A204.1 (cell line): ENCODE data around the gene LSS.
"Not testable (repeated sequence)": the region's sequence is repeated elsewhere in the genome, so short reads cannot be mapped to it uniquely, and the experiment has no call there.

Experiments
- FAIRE-seq: peaks from 2 replicates; lab custom pipeline; 2012; peaks lifted over from hg19 to GRCh38; lab: Jason Lieb, UNC

LSS gene

DNA sequence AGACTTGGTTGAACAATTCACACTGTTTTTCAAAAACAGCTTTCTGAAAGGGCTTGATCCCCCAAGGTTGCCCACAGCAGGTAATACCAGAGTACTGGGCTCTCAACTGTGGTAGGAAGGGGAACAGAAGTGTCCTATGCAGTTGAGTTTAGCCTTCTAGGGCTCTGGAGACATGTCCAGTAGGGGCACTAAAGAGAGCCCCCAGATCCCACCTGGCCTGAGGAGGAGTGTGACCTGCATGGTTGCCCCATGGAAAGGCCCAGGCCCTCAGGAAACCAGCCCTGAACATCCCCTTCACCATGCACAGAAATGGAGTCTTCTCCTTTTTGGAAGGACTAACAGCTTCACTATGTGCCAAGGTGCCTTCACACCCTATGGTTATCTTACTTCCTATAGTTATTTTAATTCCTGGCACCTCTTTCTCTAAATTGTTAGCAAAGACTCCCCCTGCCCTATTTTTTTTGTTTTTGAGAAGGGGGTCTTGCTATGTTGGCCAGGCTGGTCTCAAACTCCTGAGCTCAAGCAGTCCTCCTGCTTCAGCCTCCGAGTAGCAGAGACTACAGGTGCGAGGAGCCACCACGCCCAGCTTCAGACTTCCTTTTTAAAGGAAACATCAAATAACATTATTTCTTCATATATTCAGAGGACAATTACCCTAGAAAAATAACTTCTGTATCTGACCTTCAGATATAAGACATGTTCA lies 16.8 kb upstream of the LSS start:
- no peak for FAIRE-seq

DNA sequence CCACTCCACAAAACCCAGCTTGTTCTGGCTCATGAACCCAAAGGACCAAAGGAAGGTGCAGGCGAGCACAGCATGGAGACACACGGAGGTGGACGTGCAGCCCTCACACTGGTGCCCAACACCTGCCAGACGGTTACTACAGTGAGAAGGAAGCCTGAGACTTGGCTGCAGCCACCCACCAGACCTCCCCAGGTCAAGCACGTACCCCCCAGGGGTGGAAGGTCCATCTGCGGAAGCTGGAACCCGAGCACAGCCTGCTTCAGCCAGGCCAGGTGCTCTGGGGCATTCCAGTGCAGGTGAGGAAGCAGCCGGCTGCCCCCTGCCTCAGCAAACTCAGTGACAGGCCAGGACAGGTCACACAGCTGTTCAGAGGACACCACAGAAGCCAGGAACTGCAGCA lies 16.0 kb upstream of the LSS start:
- FAIRE-seq, result no peak

DNA sequence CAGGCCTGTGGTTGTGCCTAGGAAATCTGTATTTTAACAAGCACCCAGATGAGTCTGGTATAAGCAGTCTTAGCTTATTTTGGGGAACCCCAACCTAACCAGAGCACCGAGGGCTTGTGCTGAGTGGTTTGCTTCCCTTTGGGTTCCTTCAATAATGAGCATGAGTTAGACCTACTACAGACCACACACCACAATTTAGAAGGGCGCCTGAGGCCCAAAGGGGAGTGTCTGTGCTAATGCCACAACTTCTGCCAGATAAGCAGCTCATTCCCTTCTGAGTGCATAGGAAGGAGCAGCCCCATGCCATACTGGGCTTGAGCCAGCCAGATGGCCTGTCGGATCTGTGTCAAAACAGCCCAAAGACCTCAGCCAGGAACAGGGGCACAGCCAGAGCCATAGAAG lies 15.4 kb upstream of the LSS start:
- FAIRE-seq, result no peak

DNA sequence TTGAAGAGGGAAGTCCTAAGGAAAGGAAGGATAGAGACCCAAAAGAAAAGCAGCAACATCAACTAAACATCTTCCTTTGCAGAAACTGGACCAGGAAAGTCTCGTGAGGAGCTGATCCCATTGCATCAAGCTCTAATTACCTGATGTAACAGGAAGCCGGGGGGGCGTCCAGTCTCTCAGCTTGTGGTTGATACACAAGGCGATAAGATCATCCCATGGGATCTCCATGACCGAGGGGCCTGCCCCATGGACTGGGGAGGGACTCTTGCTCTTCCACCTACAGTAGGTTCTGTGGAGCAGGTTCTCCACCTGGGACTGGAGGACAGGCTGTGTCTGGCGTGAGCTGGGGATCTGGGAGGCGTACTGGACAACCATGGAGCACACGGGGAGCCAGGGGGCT lies 14.8 kb upstream of the LSS start:
- FAIRE-seq, result no peak

DNA sequence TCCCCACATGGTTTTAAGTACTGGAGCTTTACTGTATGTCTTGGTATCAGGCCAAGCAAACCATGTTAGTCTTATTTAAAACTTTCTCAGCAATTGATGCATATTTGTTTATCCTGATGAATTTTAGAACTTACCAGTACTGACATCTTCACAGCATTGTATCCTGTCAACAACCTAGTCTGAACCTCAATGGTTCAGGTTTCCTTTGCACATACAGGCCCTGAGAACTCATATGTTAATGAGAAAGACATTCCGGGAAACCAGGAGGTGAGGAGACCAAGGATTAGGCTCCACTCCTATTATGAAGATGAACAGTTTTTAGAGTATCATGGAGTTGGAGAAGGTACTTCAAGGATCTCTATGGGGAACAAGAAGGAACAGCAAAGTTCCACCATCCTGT lies 13.0 kb upstream of the LSS start:
- not testable (repeated sequence) for FAIRE-seq

DNA sequence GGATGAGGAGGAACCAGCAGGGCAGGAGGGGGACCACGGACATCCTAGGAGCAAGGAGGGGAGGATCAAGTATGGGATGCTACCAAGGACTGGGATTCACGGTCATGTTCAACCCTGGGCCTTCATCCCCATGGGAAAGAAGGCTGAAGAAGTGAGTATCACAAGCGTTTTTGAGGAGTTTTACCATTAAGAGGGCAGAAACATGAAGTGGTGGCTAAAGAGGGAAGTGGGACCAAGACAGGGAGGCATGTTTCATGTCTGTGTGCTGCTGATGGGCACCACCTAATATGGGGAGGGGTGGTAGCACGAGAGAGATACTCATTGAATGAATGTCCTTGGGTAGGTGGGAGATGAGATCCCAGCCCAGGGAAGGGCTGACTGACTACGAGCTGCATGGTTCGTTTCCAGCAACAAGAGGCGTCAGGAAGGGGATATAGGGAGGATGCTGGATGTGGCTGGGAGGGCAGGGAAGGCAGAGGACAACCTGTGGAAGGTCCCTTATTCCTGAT lies 11.3 kb upstream of the LSS start:
- FAIRE-seq, result no peak

DNA sequence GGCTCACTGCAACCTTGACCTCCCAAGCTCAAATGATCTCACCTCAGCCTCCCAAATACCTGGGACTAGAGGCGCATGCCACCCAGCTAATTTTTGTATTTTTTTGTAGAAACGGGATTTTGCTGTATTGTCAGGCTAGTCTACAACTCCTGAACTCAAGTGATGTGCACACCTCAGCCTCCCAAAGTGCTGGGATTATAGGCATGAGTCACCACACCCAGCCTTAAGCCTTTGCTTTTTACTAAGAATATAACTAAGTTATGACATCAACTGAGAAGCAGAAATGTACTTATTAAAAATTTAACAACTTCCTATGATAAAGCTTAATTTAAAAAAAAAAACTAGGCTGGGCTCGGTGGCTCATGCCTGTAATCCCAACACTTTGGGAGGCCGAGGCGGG lies 8.9 kb upstream of the LSS start:
- FAIRE-seq, result no peak

DNA sequence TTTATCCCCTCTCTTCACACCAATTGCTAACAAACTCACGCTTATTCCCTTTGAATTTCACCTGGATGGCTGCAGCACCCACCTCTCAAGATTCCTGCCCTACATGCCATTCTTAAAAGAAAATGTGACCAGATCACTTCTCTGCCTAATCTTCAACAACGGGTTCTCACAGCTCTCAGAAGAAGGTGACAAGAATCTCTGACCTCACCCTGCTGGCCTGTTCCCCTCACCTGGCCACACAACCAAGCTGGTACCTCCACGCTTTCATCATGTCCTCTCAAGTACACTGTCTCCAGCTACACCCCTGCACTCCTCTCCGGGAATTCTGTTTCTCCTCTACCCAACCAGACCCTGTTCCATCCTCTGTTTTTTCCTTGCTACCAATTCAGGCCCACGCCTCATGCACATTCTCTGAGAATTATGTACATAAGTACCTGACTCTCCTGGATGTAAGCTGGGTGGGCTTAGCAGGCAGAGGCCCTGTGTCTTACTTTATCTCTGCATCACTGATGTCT lies 5.9 kb upstream of the LSS start:
- no peak for FAIRE-seq

DNA sequence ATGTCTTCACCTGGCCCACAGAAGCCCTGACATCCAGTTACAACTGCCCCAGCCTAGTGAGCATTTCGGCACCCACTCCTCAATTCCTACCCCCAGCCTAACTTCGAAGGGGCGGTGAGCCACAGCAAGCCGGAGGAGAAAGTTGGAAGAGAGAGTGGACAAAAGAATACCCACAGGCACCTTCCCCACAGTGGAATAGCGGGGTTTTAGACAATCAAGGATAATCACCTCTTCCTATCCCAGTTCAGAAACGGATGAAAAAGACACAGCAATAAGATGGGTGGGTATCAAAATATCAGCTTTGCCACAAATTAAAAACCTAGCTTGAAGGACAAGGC lies 1.3 kb upstream of the LSS start:
- no peak for FAIRE-seq

DNA sequence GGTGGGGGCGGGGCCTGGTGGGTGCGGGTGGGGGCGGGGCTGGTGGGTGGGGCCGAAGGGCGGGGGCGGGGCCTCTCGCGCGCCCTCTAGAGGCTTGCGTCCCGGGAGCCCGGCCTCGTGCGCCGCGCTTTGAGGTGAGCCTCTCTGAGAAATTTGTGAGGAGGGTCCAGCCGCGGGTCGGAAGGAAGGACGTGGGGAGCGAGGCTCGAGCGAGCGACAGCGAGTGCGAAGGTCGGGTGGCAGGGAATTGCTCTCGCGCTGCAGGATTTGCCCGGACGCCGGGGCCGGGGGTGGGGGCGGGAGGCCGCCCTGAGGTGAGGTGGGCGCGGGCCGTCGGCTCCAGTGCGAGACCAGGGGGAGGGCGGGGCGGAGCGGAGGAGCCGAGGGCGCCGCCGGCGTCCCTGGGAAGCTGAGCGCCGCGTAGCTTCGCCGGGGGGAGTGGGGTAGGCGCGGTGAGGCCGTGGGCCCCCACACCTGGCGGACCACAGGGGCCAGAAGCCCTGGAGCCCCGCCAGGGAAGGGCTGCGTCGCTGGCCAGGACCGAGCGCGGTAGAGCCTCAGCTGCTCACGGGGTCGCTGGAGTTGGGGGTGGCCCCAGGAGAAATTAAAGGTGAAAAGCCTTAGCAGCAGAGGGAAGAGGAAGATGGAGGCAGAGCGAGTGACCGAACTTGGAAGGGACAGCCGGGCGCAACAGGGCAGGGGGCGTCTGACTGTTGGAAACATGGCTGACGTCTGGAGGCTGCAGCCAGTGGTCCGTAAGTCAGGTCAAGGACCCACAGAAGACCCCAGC lies 754 bp upstream of the LSS start:
- FAIRE-seq, result no peak

DNA sequence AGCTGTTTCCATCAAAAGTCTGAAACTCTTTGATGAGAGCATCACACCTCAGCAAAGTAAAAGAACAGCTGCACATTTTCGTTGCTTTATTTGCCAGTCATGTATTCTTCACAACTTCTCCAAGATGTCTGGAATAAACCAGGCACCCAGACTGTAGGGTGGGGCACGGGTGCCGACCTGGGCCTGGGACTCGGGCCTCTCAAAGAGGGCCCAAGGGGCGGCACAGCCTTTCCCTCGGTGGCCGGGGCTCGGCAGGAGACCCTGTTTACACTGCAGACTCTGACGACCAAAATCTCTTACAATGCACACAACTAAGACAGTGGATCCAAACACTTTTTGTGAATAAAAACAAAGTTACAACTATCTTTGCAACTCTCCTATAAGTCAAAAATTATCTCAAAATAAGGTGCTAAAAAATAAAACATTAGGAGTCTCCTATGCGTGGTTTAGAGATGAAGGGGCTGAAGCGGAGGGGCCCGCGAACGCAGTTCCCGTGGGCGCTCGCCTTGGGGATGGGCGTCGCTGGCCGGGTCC lies 696 bp downstream of the LSS start:
- no peak for FAIRE-seq

DNA sequence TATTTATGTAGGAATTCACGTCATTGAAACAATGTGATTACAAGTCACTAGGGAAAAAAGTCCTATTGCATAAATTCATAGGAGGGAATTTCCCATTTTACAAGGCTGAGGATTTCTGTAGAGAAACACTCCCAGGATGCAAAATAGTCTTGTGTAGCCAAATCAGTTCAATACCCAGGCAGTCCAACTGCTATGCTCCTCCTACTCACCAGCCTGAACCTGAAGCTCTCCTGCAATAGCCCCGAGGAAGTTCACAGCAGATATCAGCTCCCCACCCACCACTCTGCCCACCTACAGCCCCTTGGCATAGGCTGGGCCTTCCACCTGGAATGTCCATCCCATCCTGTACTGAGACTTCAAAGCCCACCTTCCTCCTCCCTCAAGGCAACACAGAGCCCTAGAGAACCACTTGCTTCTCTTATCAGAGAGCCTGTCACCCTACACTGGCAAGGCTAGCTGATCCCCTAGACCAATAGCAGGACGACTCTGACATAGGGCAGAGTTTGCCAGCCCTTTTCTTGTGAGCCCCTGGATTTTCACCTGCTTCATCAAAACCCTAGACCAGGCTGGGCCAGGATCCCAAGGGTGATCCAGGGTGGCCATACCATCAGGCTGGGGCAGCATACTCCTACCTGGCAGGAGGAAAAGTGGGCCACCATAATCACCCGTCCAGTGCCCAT lies 1.5 kb downstream of the LSS start:
- no peak for FAIRE-seq

DNA sequence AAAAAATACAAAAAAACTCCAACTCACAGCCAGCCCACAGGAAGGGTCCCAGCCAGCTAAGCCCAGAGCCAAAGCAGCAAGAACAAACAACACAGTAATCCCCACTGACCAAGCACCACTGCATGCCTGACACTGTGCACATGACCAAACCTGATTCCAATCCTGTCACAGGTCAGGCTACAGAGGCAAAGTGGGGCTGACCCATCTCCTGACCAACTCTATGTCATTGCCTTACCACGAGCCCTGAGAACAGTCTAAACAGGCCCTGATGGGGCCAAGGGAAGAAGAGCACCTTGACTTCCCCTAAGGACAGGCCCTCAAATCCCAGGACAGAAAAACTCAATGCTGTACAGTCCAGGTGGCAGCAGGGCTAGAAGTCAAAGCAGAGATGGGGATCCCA lies 2.4 kb downstream of the LSS start:
- FAIRE-seq, result no peak

DNA sequence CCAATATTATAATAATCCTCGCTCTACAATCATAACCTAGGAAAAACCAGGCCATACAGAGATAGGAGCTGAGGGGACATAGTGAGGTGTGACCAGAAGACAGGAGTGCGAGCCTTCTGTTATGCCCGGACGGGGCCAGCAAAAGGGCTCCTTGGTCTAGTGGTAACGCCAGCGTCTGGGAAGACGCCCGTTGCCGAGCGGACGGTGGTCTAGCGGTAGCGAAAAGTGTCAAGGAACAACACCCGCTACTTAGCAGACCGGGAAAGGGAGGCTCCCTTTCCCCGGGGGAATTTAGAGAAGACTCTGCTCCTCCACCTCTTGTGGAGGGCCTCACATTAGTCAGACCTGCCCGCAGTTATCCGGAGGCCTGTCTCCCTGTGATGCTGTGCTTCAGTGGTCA lies 4.9 kb downstream of the LSS start:
- FAIRE-seq, result not testable (repeated sequence)

DNA sequence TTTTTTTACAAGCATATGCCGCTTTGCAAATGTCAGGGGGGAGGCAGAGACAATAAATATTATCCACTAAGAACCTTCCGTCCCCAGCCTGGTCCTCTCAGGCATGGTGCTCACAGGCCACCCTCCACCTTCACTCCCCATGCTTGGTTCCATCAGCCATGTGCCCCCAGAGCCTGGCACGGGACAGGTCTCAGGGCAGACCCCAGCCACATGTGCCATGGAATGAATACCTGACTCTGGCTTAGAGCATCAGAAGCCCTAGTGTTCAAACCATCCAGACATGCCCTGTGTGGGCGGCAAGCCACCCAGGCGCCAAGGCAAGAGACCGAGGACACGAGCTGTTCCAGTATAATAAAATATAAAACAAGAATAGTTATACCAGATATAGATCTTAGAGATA lies 5.4 kb downstream of the LSS start:
- FAIRE-seq, result no peak

DNA sequence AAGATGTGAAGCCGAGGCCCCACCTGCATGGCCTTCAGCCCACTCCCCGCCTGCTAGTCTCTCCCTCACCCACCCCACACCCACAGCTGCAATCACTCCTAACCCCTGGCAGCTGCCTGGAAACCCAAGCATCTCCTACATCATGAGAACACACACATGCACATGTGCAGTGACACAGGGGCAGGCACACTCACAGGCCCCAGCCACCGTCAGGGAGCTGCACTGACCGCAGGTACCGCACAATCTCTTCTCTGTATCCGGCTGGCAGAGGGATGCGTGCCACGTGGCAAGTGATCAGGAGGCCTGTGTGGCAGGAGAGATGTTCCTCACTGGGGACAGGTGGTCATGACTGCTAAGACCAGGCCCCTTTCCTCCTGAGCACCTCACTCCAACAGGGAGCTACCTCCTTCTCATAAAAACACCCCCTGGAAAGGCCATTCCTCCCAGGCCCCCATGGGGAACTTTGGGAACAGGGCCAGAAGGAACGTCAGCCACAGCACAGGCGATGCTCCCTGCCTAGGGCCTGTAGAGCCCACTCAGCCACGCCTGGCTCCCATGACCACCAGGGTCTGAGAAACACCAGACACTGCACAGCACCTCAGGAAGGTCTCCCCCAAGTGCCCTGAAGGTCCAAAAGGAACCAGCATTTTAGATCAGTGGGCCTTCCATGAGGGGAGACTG lies 6.0 kb downstream of the LSS start:
- FAIRE-seq, result no peak

DNA sequence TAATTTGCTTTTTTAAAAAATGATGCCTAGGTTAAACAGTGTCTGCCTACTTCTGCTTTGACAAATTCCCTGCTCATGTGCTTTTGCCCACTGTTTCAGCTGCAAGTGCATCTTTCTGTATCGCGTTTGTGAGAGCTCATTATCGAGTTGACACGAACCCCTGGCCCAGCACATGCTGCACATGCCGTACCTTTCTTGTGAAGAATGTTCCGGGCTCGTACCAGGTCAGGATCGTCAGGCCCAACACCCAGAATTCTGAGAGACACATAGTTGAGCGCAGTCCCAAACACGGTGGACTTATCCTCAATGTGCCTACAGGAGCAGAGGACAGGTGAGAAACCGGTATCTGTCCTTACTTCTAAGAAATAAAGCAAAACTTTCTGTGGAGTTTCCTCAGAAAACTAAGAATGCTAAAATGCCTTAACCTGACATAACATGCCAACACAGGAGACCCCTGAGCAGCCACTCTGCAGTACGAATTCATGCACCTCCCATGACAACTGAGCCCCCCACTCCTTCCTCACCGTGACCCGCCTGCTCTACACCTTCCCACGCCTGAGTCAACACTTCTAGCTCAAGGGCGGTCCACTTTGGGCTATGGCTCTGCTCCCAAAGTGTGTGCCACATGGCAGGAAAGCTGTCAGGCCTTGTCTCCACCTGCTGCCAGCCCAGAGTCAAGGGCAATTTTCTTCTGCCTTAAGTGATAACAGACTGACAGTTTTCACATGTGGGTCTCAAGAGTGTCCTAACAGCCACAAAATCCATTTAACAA lies 6.7 kb downstream of the LSS start:
- no peak for FAIRE-seq

DNA sequence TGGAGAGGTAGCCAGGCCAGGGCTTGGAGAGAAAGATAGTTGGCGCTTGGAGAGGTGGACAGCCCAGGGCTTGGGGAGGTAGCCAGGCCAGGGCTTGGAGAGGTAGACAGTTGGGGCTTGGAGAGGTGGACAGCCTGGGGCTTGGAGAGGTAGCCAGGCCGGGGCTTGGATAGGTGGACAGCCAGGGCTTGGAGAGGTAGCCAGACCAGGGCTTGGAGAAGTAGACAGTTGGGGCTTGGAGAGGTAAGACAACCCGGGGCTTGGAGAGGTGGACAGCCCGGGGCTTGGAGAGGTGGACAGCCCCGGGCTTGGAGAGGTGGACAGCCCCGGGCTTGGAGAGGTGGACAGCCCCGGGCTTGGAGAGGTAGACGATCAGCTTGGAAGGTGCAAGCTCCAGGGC lies 7.7 kb downstream of the LSS start:
- no peak for FAIRE-seq

DNA sequence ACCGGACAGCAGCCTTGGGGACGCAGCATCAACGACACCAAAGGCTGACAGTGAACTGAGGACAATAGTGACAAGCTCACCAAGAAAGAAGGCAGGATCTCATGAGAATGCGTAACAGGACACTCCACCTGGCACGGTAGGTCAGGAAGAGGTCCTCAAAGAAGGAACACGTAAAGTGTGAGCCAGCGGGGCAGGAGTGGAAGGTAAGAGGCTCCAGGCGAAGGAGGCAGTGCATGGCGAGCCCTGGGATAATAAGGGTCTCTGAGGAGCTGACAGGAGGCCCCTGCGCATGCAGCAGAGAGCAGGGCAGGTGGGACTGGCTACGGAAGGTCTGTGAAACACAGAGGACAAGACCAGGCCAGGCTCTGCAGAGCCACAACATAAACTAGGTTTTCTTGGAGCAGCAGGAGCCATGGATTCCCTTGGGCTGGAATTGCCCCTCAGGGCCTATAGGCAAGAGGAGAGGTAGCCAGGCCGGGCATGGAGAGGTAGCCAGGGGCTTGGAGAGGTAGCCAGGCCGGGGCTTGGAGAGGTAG lies 8.2 kb downstream of the LSS start:
- no peak for FAIRE-seq

DNA sequence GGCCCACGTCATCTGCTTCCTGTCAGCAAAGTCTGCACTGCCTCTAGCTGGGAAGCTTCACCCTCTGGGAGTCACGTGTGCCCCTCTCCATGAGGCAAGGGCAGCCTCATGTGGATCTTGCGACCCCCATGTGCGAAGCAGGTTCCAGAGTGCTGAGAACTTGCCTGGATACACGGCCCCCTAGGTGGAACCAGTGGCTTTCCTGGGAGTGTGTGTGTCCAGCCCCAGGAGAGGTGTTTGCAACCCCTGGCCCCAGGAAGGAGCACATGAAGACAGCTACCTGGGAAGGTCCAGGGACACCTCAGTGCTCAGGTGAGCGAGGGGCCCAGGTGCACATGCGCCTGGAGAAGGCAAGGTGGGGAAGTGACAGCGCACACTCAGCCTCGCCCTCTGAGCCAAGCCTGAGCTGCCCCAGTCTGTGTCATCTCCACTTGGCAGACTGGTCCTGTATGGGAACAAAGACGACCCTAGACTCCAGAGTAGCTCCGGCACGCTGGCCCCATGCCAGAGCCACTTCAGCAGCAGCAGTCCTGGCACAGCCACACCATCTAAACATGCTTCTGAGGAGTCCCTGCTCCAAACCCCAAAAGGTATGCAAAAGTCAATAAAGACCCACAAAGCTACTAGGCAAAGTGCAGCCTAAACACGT lies 8.9 kb downstream of the LSS start:
- FAIRE-seq, result no peak
